GM12873 (cell line): ENCODE measurements around the gene PPP1R1B.

Source experiments
- TF ChIP-seq, protein P1 (sequence below): IDR thresholded peaks from 2 replicates; pipeline ENCODE4 v1.5.1; 2012; ENCODE audit warnings: low read depth, mild to moderate bottlenecking, moderate library complexity, low read length, control low read depth; ENCODE audit not compliant: insufficient read depth; ENCODE audit errors: missing control alignments

PPP1R1B gene

GRCh38 chr17:39614545-39615157 is 12.1 kb upstream of the PPP1R1B start:
- TF ChIP-seq, protein P1, sequence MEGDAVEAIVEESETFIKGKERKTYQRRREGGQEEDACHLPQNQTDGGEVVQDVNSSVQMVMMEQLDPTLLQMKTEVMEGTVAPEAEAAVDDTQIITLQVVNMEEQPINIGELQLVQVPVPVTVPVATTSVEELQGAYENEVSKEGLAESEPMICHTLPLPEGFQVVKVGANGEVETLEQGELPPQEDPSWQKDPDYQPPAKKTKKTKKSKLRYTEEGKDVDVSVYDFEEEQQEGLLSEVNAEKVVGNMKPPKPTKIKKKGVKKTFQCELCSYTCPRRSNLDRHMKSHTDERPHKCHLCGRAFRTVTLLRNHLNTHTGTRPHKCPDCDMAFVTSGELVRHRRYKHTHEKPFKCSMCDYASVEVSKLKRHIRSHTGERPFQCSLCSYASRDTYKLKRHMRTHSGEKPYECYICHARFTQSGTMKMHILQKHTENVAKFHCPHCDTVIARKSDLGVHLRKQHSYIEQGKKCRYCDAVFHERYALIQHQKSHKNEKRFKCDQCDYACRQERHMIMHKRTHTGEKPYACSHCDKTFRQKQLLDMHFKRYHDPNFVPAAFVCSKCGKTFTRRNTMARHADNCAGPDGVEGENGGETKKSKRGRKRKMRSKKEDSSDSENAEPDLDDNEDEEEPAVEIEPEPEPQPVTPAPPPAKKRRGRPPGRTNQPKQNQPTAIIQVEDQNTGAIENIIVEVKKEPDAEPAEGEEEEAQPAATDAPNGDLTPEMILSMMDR: no peak

DNA sequence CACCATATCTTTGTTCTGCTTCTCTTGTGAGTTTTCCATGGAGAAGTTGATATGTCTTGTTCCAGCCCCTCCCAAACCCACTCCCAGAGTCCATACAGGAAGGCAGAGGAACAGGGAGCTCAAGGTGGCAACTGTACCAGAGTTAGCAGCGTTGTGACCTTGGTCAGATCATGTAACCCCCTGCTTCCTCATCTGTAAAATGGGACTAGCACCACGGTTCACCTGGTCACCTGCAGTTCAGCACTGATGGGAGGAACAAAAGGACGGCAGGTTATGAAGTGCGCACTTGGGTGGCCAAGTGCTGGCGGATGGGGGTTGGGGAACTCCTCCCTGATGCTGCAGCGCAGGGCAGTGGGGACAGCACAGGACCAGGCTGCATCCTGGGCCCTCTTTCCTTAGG is 11.3 kb upstream of the PPP1R1B start:
- TF ChIP-seq, protein P1: no peak

DNA sequence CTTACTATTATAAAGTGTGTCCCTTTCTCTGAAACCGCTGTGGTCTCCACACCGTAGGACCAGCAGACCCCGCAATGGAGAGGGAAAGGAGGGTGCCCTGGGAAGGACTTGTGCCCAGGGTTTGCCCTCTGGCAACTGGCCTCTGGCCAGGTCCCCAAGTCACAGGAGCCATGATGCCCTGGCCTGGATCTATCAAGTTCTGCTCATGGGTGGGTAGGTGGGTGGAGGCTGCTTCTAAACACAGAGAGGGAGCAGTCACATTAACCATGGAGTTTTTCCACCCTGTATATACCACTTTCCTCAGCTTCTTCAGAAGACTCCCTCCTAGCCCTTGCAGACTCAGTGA is 9.7 kb upstream of the PPP1R1B start:
- TF ChIP-seq, protein P1: no peak

DNA sequence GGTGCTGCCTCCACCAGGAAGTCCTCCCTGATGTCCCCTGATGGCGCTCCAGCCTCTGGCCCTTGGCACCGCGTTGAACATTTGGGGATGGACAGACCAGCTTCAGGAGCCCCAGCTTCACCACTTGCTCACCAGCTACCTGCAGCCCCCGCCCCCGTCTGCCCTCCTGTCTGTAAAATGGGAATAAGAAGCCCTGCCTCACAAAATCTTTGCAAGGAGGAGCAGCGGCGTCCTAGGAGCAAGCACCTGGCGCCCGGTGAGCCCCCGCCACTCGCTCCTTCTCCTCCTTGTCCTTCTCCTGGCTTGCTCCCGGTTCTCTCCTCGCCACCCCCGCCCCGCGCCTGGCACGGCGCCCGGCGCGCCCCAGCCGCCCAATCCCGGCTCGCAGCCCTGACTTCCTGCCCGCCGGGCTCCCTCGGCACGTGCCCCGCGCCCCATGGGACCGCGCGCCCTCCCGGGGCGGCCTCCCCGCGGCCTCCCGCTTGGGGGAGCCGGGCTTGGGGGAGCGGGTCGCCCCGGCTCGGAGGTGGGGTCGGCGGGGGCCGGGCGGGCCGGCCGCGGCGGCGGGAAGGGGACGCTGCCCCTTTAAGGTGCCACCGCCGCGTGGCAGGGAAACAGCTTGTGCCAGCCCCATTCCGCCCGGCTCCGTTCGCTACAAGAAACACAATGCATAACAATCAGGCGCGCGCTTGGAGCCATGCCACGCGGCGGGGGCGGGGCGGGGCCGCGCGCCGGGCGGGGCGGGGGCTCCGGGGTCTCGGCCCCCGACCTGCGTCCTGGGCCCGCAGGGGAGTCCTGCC is 9.1 kb upstream of the PPP1R1B start:
- TF ChIP-seq, protein P1: no peak

DNA sequence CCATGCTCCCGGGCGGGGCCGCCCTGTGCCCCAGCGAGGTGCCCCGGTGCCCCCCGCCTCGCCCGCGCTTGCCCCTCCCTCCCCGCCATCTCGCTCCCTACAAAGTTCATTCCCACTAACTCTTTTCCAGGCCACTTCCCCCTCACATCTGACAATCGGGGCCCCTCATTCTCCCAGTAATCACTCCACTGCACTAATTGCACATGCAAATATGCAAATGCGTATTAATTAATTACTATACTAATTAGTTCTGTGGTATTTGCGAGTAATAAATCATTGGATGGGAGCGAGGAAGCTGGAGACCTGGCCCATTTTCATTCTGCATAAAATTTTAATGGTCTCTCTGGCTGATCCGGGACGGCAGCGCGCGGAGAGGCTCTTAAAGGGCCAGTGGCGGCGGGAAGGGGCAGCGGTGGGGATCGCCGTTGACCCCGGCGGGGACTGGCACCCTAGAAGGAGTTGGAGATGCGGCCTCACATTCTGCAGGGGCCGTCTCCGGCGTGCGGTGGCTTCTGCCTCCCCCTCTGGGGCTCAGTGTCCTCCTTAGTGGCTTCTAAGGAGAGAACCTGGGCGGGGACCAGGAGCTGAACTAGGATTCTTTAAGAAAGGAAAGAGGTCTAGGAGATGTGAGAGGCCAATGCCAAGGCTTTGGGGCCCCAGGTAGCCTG is 8.4 kb upstream of the PPP1R1B start:
- TF ChIP-seq, protein P1: no peak

GRCh38 chr17:39618956-39619785 is 7.6 kb upstream of the PPP1R1B start:
- TF ChIP-seq, protein P1: no peak

- TF ChIP-seq, protein P1: no peak
Measured at GRCh38 chr17:39619786-39620101, 7.0 kb upstream of the PPP1R1B start.
